Measurements from ENCODE around the gene RAB30. TPM values are rescaled to one million over a fixed set of nuclear protein-coding genes. Genes with fewer than 3 reads are reported as not detected.

The RAB30 gene
- total and polyA plus RNA-seq, 3 donors from 2014 or later: 11.4 to 13.1 (median 12.3) TPM

- Histone ChIP-seq H3K36me3 (ENCODE audit: low read depth, missing control alignments) (no peaks in the 10 kb centered on the region), H3K27me3 (no peaks in the 10 kb centered on the region), H3K27ac (peak overlapping the region in 1 of 2 donors; percentile 20), H3K9me3 (no peaks in the 10 kb centered on the region), H3K4me3 (no peak overlapping the region), H3K4me1 (peaks cover 13% of the 10 kb centered on the region)
- 24 to 32% methylated on average over 6 of the region's 6 CpGs for WGBS, 2 donors
- no peak for TF ChIP-seq CTCF (IDR thresholded peaks at IDR 0.05)
- no peak for TF ChIP-seq POLR2A (IDR thresholded peaks at IDR 0.05)
- DNase-seq: peak; percentile 32
- intact Hi-C loops (cut with DNase I; ENCODE audit: low total_unique reads): no loop called here
Measured at GRCh38 chr11:83033972-83034672, 37.6 kb downstream of the RAB30 start.

- no peaks in the 10 kb centered on the region for H3K27me3 ChIP-seq
- H3K27ac ChIP-seq: peak overlapping the region in 1 of 2 donors; percentile 41
- no peak for TF ChIP-seq POLR2A (IDR thresholded peaks at IDR 0.05)
- no peak for TF ChIP-seq CTCF (IDR thresholded peaks at IDR 0.05)
- 31 to 56% methylated on average over 1 of the region's 1 CpG for WGBS, 2 donors
- H3K9me3 ChIP-seq: no peaks in the 10 kb centered on the region
- no peak for DNase-seq
- H3K4me3 ChIP-seq: no peak overlapping the region
- H3K36me3 ChIP-seq (ENCODE audit: low read depth, missing control alignments): no peaks in the 10 kb centered on the region
- peaks cover 13% of the 10 kb centered on the region for H3K4me1 ChIP-seq
- intact Hi-C loops (cut with DNase I; ENCODE audit: low total_unique reads): no loop called here
Measured at GRCh38 chr11:83033371-83033770, 38.3 kb downstream of the RAB30 start.

- no peaks in the 10 kb centered on the region for H3K9me3 ChIP-seq
- no peaks in the 10 kb centered on the region for H3K27me3 ChIP-seq
- TF ChIP-seq CTCF (IDR thresholded peaks at IDR 0.05) (no peak), POLR2A (IDR thresholded peaks at IDR 0.05) (no peak)
- intact Hi-C loops (cut with DNase I; ENCODE audit: low total_unique reads): no loop called here
- no peak overlapping the region for H3K27ac ChIP-seq
- no peaks in the 10 kb centered on the region for H3K36me3 ChIP-seq (ENCODE audit: low read depth, missing control alignments)
- no peak overlapping the region for H3K4me3 ChIP-seq
- WGBS, 2 donors: 95% methylated on average over 4 of the region's 4 CpGs
- H3K4me1 ChIP-seq: peaks cover 13% of the 10 kb centered on the region
- DNase-seq: no peak
Measured at GRCh38 chr11:83031127-83031526, 40.6 kb downstream of the RAB30 start.

- Histone ChIP-seq H3K4me1 (peaks cover 4% of the 10 kb centered on the region), H3K27me3 (no peaks in the 10 kb centered on the region), H3K36me3 (ENCODE audit: low read depth, missing control alignments) (no peaks in the 10 kb centered on the region), H3K27ac (no peak overlapping the region), H3K9me3 (no peaks in the 10 kb centered on the region), H3K4me3 (no peak overlapping the region)
- intact Hi-C loops (cut with DNase I; ENCODE audit: low total_unique reads): no loop called here
- DNase-seq: no peak
- TF ChIP-seq POLR2A (IDR thresholded peaks at IDR 0.05): no peak
- no peak for TF ChIP-seq CTCF (IDR thresholded peaks at IDR 0.05)
- WGBS, 2 donors: 77 to 86% methylated on average over 2 of the region's 2 CpGs
Measured at GRCh38 chr11:83027794-83028193, 43.9 kb downstream of the RAB30 start.

- Histone ChIP-seq H3K27ac (no peak overlapping the region), H3K36me3 (ENCODE audit: low read depth, missing control alignments) (no peaks in the 10 kb centered on the region), H3K27me3 (no peaks in the 10 kb centered on the region), H3K9me3 (no peaks in the 10 kb centered on the region), H3K4me1 (peaks cover 4% of the 10 kb centered on the region), H3K4me3 (no peak overlapping the region)
- 87 to 92% methylated on average over 5 of the region's 5 CpGs for WGBS, 2 donors
- DNase-seq: no peak
- TF ChIP-seq POLR2A (IDR thresholded peaks at IDR 0.05) (no peak), CTCF (IDR thresholded peaks at IDR 0.05) (no peak)
- intact Hi-C loops (cut with DNase I; ENCODE audit: low total_unique reads): no loop called here
Measured at GRCh38 chr11:83027289-83027688, 44.4 kb downstream of the RAB30 start.
